Myocyte (in vitro differentiated cells): ENCODE measurements around the gene FCAR. TPM values are rescaled to one million over a fixed set of nuclear protein-coding genes. Genes with fewer than 3 reads are reported as not detected.
A peak's percentile ranks its signal among the peaks of the same experiment; 100 is the strongest.
"Not testable (repeated sequence)": the region's sequence is repeated elsewhere in the genome, so short reads cannot be mapped to it uniquely, and the experiment has no call there.

ENCODE experiments used
- DNase-seq: peaks from one replicate; pipeline ENCODE4 v3.0.0-alpha.2; 2012; ENCODE audit warnings: low read depth
- polyA plus RNA-seq: library from polyadenylated mRNA; unstranded; fragments of >200 nt; gene quantifications from one replicate; pipeline ENCODE4 v1.2.1, GENCODE V29; 2012; ENCODE audit warnings: missing spikeins
- total RNA-seq: library from RNA; depleted of rRNA; stranded (reverse); fragments of >200 nt; gene quantifications from 2 replicates; pipeline ENCODE4 v1.2.3, GENCODE V29; 2014

FCAR gene
- total RNA-seq = not detected in 2 replicates
- polyA plus RNA-seq = not detected

DNA sequence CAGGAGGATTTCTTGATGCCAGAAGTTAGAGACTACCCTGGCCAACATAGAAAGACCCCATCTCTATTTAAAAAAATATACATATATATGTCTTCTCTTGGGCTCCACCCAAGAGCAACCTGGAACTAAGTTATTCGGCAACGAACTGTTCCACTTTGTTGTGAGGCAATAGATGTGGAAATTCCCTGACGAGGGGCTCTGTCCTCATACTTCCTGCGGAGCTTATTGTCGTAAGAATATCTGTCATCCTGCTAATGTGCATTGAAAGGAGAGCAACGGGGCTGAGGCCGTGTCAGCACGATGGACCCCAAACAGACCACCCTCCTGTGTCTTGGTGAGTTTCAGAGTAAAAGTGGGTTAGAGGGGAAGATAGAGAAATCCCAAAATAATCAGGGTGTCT lies at the start of gene FCAR:
Gene FCAR, plus strand, starts transcription at position 246 of the 400 bp plus-strand sequence. Its CDS starts 55 bp downstream, at position 301.
- DNase-seq = no peak

DNA sequence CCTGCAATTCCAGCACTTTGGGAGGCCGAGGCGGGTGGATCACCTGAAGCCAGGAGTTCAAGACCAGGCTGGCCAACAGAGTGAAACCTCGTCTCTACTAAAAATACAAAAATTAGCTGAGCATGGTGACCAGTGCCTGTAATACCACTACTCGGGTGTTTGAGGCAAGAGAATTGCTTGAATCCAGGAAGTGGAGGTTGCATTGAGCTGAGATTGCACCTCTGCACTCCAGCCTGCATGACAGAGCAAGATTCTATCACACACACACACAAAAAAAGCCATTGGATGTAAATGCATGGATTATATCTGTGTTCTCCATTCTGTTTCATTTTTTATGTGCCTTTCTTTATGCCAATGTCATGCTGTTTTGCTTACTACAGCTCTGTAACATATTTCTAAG lies 49.6 kb upstream of the FCAR start:
- not testable (repeated sequence) for DNase-seq

DNA sequence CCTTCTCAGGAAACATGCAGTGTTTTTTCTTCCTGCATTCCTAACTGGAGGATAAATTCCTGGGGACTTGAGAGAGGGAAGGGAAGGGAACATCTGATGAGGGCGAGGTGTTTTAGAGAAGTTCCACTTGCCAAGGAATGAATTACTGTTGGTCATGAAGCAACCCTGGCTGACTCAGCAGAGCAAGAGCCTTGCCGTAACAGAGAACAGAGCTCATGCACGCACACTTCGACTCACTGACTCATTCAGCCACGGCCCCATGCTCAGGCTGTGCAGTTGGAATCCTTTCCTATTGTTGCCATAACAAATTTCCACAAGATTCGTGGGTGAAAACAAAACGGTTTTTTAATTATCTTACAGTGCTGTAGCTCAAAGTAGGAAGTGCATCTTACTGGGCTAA lies 48.7 kb upstream of the FCAR start:
- DNase-seq = not testable (repeated sequence)

DNA sequence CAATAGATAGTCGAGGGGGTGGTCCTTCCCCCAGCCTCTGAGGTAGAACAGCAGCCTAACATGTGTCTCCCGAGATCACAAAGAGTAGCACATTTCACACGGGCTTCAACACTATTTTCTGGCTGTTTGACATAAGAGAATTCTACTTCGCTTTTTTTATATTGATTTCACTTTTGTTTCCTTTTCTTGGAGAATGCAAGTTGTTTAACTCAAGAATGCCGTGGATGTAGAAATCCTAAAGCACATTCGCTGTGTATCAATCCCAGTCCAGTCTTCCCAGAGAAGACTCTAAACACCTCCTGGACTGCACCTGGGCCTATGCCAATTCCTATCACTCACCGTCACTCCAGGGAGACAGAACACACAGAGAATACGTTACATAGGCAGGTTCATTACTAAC lies 46.0 kb upstream of the FCAR start:
- not testable (repeated sequence) for DNase-seq

DNA sequence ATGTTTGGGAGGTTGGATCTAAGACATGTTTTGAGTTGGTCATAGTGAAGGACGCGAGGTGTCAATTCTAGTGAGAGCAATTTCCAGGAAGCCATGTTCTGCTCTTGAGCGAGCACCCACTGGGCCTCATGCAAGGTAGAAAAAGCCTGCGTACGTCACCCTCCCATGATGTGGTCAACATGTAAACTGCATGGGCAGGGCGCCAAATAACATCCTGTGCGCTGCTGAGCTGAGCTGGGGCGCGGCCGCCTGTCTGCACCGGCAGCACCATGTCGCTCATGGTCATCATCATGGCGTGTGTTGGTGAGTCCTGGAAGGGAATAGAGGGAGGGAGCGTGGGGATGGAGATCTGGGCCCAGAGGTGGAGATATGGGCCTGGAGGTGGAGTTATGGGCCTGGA lies 41.5 kb upstream of the FCAR start, which contains the start of gene KIR2DS4:
Gene KIR2DS4, plus strand, starts transcription at position 181 of the 400 bp plus-strand sequence.
- DNase-seq = not testable (repeated sequence)

DNA sequence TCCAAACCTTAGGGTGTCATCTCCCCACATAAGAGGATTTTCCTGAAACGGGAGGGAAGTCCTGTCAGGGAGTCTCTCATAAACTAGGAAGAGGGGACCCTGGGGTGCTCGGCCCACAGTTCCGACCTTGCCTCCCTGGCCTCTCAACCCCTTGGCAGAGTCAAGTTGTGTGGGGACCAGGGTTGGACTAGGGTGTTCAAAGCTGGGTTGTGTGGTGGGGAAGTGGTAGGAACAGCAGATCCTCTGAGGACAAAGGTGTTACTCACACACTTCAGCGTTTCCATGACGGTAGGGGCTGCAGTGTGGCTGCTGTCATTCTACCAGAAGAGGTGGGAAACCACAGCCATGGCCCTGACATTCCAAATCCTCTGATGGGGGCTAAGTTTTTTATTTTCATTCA lies 38.9 kb upstream of the FCAR start:
- DNase-seq = not testable (repeated sequence)

DNA sequence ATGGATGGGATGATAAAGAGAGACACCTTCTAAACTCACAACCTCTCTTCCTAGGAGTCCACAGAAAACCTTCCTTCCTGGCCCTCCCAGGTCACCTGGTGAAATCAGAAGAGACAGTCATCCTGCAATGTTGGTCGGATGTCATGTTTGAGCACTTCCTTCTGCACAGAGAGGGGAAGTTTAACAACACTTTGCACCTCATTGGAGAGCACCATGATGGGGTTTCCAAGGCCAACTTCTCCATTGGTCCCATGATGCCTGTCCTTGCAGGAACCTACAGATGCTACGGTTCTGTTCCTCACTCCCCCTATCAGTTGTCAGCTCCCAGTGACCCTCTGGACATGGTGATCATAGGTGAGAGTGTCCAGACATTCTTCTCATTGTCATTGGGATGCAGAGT lies 36.5 kb upstream of the FCAR start:
- not testable (repeated sequence) for DNase-seq

DNA sequence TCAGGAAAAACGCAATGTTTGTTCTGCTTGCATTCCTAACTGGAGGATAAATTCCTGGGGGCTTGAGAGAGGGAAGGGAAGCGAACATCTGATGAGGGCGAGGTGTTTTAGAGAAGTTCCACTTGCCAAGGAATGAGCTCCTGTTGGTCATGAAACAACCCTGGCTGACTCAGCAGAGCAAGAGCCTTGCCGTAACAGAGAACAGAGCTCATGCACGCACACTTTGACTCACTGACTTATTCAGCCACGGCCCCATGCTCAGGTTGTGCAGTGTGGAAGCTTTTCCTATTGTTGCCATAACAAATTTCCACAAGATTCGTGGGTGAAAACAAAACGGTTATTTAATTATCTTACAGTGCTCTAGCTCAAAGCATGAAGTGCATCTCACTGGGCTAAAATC lies 30.9 kb upstream of the FCAR start:
- DNase-seq = not testable (repeated sequence)

DNA sequence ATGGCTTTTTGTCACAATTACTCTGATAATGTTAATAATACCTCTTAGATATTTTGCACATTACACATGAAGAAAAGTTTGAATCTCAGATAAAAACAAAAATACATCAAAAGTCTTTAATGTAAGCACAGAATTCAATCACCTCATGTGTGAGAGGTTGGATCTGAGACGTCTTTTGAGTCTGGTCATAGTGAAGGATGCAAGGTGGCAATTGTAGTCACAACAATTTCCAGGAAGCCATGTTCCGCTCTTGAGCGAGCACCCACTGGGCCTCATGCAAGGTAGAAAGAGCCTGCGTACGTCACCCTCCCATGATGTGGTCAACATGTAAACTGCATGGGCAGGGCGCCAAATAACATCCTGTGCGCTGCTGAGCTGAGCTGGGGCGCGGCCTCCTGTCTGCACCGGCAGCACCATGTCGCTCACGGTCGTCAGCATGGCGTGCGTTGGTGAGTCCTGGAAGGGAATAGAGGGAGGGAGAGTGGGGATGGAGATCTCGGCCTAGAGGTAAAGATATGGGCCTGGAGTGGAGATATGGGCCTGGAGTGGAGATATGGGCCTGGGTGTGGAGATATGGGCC lies 23.9 kb upstream of the FCAR start, which contains the start of gene KIR3DL2:
Gene KIR3DL2, plus strand, starts transcription at position 383 of the 580 bp plus-strand sequence. Its CDS starts 33 bp downstream, at position 416.
- not testable (repeated sequence) for DNase-seq

DNA sequence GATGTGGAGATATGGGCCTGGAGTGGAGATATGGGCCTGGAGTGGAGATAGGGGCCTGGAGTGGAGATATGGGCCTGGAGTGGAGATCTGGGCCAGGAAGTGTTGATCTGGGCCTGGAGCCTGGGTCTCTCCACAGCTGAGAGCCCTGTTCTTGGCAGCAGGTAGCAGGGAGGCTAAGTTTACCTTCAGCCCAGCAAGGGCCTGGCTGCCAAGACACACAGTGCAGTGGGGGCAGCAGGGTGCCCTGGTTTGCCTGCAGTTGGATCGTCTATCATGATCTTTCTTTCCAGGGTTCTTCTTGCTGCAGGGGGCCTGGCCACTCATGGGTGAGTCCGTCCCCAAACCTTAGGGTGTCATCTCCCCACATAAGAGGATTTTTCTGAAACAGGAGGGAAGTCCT lies 23.1 kb upstream of the FCAR start:
- DNase-seq = no peak

DNA sequence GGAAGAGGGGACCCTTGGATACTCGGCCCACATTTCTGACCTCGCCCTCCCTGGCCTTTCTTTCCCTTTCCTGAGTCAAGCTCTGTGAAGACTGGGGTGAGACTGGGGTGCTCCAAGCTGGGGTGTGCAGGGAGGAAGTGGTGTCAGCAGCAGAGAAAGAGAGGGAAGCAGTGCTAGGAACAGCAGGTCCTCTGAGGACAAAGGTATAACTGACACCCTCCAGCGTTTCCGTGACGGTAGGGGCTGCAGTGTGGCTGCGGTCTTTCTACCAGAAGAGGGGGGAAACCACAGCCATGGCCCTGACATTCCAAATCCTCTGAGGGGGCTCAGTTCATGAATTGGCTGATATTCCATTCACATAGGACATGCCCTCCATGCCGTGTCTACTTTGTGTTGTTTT lies 22.7 kb upstream of the FCAR start:
- no peak for DNase-seq

DNA sequence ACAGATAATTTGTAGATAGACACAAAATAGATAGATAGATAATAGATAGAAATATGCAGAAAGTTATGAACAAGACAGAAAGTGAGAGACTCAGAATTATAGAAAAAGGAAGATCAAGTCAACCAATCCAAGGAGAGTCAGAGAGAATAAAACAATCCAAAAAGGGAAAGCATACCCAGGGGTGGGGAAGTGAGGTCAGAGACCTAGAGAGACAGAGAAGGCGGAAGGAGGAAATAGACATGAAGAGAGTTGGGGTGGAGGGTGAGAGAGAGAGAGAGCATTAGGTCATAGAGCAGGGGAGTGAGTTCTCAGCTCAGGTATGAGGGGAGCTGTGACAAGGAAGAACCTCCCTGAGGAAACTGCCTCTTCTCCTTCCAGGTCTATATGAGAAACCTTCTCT lies 18.8 kb upstream of the FCAR start:
- not testable (repeated sequence) for DNase-seq

DNA sequence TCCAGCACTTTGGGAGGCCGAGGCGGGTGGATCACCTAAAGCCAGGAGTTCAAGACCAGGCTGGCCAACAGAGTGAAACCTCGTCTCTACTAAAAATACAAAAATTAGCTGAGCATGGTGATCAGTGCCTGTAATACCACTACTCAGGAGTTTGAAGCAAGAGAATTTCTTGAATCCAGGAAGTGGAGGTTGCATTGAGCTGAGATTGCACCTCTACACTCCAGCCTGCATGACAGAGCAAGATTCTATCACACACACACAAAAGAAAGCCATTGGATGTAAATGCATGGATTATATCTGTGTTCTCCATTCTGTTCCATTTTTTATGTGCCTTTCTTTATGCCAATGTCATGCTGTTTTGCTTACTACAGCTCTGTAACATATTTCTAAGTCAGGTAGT lies 15.6 kb upstream of the FCAR start:
- DNase-seq = not testable (repeated sequence)

DNA sequence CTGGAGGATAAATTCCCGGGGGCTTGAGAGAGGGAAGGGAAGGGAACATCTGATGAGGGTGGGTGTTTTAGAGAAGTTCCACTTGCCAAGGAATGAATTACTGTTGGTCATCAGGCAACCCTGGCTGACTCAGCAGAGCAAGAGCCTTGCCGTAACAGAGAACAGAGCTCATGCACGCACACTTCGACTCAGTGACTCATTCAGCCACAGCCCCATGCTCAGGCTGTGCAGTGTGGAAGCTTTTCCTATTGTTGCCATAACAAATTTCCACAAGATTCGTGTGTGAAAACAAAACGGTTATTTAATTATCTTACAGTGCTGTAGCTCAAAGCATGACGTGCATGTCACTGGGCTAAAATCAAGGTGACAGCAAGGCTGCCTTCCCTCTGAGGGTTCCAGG lies 14.6 kb upstream of the FCAR start:
- peak; percentile 2 for DNase-seq

DNA sequence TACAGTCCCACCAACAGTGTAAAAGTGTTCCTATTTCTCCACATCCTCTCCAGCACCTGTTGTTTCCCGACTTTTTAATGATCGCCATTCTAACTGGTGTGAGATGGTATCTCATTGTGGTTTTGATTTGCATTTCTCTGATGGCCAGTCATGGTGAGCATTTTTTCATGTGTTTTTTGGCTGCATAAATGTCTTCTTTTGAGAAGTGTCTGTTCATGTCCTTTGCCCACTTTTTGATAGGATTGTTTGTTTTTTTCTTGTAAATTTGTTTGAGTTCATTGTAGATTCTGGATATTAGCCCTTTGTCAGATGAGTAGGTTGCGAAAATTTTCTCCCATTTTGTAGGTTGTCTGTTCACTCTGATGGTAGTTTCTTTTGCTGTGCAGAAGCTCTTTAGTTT lies 10.6 kb upstream of the FCAR start:
- DNase-seq = not testable (repeated sequence)

DNA sequence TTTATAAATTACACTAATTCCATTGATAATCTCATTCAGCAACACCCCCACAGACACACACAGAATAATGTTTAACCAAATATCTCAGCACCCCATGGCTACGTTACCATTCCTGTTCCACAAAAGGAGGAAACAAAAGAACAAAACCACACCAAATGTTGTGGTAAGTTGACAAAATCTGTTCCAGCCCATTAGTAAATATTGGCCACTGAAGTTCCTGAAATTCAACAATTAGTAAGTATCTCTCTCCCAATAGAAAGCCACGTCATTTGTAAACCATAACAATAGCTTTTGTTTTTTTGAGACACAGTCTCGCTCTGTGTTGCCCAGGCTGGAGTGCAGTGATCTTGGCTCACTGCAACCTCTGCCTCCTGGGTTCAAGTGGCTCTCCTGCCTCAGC lies 2.3 kb upstream of the FCAR start:
- DNase-seq = no peak

DNA sequence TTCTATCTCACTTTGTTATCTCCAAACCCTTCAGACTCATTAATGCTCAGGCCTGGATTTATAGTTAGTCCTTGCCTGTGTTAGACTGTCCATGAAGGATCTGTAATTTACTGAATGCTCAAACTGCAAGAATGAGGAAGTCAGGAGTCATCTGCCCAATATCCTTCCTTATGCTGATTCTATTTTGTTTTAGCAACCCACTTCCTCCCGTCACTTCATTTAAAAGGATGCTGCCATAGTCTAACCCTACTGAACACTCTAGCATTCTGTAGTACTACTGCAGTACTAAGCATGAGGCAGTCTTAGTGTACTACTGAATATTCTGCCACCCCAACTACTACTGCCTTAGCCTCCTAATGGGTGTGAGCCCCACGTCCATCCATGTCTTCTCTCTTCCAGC lies 1.5 kb downstream of the FCAR start:
- no peak for DNase-seq

DNA sequence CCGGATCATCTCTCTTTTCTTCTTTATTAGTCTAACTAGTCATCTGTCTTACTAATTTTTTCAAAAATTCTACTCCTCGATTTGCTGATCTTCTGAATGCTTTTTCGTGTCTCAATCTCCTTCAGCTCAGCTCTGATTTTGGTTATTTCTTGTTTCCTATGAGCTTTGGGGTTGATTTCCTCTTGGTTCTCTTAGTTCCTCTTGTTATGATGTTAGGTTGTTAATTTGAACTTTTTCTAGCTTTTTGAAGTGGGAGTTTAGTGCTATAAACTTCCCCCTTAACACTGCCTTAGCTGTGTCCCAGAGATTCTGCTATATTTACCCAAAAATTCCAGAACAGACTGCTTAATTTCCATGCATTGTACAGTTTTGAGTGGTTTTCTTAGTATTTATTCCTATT lies 3.4 kb downstream of the FCAR start:
- no peak for DNase-seq

DNA sequence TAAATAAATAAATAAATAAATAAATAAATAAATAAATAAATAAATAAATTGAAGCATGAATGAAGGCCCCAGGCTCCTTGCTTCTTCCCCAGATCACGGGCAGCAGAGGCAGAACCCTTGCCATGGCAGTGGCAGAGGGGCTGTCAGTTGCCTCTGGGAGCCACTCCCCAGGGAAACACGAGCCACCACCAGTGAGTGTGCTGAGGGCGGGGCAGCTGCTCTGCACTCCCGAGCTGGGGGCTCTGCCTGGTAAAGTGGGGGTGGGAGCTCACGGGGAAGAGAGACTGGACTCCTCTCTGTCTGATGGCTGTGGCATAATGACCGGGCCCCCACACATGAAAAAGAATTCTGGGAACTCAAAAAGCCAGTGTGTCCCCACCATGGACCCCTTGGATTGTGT lies 7.8 kb downstream of the FCAR start:
- DNase-seq = no peak

DNA sequence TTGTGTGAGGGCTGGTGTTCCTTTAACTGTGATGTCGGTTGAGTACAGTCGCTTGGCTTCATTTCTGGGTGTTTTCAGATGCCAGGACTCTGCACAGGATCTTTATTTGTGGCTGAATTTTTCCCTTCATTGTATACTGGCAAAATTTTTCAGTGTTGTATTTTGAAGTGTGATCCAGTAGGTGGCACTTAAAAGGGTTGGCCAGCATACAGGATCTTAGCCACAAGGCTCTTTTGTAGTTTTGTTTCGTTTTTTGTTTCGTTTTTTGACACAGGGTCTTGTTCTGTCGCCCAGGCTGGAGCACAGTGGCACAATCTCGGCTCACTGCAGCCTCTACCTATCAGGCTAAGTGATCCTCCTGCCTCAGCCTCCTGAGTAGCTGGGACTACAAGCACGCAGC lies 8.7 kb downstream of the FCAR start:
- no peak for DNase-seq

DNA sequence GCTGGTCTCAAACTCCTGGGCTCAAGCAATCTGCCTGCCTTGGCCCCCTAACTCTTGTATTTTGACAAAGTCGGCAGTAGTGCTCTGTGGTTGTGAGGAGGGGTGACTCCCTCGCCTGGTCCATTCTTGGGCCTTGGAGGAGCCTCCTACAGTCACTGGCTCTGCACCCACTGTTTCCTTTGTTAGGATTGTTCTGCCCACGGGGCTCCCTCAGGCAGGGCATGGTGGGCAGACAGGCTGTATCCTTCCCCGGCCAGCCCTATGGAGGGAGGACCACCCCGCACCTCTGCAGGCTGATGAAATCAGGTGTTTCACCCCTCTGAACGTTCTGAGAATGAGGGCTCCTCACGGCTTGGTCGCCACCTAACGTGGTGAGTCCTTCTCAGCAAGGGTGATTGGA lies 9.2 kb downstream of the FCAR start:
- no peak for DNase-seq

DNA sequence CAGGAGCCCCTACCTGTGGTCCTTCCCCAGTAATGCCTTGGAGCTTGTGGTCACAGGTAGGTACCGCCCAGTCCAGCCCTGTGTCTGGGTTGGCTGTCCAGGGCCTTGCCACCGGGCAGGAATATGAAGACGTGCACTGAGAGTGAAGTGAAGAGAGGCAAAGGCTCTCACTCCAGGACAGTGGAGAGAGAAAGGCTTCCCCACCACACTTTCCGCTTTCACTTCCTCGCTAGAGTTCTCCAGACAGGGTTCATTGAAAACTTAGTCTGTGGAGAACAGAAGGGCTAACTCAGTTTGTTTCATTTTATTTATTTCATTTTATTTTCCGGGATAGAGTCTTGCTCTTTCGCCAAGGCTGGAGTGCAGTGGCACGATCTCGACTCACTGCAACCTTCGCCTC lies 14.2 kb downstream of the FCAR start:
- DNase-seq = no peak

DNA sequence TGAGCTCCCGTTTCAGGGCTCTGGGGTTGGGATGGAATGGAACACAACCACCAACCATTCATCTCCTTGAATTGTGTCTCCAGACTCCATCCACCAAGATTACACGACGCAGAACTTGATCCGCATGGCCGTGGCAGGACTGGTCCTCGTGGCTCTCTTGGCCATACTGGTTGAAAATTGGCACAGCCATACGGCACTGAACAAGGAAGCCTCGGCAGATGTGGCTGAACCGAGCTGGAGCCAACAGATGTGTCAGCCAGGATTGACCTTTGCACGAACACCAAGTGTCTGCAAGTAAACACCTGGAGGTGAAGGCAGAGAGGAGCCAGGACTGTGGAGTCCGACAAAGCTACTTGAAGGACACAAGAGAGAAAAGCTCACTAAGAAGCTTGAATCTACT lies 15.5 kb downstream of the FCAR start:
- no peak for DNase-seq

DNA sequence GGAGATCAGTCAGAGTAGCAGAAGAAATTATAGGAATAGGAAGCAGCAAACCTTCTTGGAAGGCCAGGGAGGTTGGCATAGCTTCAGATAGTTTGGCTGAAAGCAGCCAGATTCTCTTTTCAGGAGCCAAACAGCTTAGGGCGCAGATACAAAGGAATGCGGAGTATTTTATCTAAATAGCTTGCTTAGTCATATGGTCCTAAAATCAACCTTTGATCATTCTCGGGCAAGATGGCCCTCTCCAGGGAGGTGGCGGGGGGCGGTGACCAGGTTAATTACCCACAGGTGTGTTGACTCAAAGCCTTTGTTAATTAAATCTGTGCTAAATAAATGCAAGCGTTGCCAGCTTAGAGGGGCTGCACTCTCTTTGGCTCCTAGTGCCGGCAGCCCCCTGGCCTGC lies 19.4 kb downstream of the FCAR start:
- no peak for DNase-seq
